ENCODE data around the gene RHOB.
"Not testable (repeated sequence)": the region's sequence is repeated elsewhere in the genome, so short reads cannot be mapped to it uniquely, and the experiment has no call there.

Gene RHOB

DNA sequence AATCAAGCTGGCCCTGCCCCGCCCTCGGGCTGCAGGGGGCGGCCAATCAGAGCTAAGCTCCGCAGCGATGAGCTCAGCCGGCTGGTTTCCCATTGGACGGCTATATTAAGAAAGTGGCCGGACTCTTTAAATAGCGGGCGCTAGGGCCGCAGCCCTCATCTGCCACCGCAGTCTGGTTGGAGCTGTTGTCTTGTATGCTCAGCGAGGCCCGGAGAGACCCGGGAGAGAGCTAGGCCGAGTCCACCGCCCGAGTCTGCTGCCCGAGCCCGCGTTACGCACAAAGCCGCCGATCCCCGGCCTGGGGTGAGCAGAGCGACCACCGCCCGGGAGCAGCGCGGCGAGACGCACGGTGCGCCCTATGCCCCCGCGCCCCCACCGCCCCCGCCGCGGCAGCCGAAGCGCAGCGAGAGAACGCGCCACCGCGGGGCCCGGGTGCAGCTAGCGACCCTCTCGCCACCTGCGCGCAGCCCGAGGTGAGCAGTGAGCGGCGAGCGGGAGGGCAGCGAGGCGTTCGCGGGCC is at the start of gene RHOB:
Gene RHOB, plus strand, starts transcription at position 158 of the 520 bp plus-strand sequence. CDS start 392 bp downstream, outside the sequence.
- peak; percentile 99 for ATAC-seq

DNA sequence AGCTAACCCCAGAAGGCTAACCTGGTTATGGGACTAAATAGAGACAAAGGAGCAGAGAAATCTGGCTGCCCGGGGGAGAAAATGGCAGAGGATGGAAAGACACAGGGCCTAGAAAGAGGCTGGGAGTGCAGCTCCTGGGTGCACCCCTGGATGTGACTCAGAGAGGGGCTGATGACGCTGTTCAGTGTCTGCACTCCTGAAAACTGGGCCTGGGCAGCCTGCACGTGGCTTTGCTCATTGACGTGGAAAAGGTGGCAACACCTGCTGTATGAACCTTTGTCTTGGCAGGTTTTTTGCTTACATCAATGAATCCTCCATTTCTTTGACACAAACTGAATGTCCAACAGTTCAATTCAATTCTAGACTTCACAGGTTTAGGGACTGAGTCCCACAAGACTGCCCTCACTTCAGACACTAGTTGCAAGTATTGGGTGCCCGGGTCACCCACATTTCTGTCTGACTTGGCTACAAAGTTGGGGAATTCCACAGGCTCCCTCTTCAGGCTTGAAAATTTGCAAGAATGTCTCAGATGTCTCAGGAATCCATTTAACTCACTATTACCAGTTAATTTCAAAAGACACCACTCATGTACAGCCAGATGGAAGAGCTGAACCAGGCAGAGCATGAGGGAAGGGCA is 48.9 kb upstream of the RHOB start:
- ATAC-seq = no peak

- ATAC-seq = no peak
Measured at GRCh38 chr2:20398956-20399567, 47.8 kb upstream of the RHOB start.

DNA sequence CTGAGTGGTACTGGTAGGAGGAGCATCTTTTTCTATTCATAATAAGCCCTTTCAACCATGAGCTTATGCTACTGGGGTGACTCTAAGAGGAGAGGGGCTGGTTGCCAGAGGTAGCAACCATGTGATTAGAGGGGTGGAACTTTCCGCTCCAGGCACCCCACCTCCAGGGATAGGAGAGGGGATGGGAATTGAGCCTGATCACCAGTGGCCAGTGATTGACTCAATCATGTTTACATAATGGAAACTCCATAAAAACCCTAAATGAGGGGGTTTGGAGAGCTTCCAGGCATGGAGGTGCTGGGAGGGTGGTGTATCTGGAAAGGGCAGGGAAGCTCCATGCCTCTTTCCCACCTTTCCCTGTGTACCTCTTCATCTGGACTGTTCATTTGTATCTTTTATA is 46.6 kb upstream of the RHOB start:
- ATAC-seq = no peak

DNA sequence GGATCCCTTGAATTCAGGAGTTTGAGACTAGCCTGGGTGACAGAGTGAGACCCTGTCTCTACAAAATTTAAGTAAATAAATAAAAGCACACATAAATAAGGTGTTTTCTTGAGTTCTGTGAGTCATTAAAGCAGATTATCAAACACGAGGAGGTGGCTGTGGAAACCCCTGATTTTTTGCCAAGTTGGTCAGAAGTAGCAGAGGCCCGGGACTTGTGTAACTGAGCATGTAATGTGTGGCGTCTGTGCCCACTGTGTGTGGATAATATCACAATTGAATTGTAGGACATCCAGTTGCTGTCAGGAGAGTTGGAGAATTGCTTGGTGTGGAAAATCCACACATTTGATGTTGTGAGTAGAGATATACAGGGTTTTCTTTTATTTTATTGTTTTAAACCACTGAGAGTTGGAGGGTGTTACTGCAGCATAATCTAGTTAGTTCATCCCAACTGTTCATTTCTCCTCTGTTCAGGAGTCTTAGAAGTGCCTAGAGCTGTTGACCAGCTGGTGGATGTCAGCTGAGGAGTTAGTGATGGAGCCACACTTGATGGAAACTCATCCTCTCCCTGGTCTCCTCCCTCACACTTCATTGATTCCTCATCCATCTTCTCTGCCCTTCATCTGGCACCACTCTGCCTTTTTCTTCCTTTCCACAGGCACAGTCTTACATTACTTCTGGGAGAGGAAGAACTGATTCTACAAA is 45.9 kb upstream of the RHOB start:
- ATAC-seq = no peak

DNA sequence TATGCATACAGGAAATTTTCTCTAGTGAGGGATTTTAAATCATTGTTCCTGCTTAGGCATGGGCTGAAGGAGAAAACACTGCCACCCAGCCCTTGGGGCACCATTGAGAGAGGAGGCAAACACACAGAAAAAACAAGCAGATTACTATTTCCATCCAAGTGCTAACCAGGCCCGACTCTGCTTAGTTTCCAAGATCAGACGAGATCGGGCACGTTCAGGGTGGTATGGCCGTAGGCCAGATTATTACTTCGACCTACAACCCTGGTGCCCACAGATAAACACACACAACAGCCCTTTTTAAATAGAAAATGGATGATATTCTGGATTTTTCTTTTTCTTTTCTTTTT is 45.4 kb upstream of the RHOB start:
- no peak for ATAC-seq

DNA sequence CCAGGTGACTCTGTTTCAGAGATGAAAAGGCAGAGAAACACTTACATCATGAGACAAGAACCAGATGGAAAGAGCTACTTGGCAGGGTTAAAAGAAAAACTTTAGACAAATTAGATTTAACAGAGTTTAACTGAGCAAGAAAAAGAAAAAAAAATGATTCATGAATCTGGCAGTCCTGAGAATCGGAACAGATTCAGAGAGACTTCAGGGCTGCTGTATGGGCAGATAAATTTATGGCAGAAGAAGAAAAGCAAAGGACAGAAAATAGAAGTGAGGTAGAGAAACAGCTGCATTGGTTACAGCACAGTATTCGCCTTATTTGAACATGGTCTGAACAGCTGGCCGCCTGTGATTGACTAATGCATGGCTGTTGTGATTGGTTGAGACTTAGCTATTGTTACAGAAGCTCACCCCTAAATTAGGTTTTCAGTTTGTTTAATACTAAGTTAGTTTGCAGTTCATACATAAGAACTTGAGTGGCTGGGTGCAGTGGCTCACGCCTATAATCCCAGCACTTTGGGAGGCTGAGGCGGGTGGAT is 43.0 kb upstream of the RHOB start:
- ATAC-seq = no peak

- ATAC-seq = no peak
Measured at GRCh38 chr2:20404950-20405349, 41.9 kb upstream of the RHOB start.

- no peak for ATAC-seq
Measured at GRCh38 chr2:20409039-20409438, 37.8 kb upstream of the RHOB start.

- no peak for ATAC-seq
Measured at GRCh38 chr2:20410556-20411277, 36.2 kb upstream of the RHOB start.

- ATAC-seq = peak; percentile 68 to 94
Measured at GRCh38 chr2:20411361-20411894, 35.4 kb upstream of the RHOB start.

DNA sequence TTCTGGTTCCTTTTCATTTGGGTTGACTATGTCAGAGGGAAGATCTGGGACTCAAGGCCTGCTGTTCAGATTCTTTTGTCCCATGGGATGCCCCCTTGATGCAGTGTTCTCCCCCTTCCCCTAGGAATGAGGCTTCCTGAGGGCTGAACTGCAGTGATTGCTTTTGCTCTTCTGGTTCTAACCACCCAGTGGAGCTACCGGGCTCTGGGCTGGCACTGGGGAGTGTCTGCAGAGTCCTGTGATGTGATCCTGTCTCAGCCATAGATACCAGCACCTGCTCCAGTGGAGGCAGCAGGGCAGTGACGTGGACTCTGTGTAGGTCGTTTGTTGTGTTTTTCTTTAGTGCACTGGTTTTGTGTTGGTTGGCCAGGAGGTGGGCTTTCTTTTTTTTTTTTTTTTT is 32.1 kb upstream of the RHOB start:
- ATAC-seq = no peak

DNA sequence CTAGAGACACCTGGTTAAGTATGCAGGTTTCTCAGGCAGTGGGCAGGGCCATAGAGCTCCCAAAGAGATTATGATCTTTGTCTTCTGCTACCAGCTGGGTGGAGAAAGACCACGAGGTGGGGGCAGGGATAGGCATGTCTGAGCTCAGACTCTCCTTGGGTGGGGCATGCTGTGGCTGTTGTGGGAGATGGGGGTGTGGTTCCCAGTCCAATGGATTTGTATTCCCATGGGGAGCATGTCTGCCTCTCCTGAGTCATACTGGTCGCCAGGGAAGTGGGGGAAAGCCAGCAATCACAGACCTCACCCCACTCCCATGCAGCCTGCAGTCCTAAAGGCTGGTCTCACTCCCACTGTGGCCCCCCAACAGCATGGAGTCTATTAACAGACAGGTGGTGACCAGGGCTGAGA is 31.4 kb upstream of the RHOB start:
- ATAC-seq = no peak

- no peak for ATAC-seq
Measured at GRCh38 chr2:20416723-20417122, 30.2 kb upstream of the RHOB start.

GRCh38 chr2:20417230-20417821 is 29.5 kb upstream of the RHOB start:
- not testable (repeated sequence) for ATAC-seq

- no peak for ATAC-seq
Measured at GRCh38 chr2:20418519-20418918, 28.4 kb upstream of the RHOB start.

DNA sequence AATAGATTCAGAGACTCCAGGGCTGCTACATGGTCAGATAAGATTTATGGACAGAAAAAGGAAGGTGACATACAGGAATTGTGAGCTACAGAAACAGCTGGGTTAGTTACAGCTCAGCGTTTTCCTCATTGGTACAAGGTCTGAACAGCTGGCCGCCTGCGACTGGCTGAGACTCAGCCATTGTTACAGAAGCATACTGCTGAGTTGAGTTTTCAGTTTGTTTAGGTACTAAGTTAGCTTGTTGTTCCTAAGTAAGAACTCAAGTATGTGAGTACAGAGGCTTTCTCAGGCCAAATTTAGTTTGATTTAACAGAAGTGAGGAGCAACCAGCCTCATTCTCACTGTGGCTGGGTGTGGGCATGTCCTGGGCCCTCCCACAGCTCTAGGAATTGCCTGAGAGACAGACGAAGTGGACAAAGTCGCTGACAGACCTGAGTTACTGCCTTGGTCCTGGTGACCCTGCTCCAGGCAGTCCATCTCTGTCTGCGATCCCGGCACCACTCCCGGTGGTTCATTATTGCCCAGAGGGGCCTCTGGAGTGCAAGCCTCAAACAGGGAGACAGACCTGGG is 27.8 kb upstream of the RHOB start:
- no peak for ATAC-seq

- no peak for ATAC-seq
Measured at GRCh38 chr2:20419752-20420151, 27.1 kb upstream of the RHOB start.

DNA sequence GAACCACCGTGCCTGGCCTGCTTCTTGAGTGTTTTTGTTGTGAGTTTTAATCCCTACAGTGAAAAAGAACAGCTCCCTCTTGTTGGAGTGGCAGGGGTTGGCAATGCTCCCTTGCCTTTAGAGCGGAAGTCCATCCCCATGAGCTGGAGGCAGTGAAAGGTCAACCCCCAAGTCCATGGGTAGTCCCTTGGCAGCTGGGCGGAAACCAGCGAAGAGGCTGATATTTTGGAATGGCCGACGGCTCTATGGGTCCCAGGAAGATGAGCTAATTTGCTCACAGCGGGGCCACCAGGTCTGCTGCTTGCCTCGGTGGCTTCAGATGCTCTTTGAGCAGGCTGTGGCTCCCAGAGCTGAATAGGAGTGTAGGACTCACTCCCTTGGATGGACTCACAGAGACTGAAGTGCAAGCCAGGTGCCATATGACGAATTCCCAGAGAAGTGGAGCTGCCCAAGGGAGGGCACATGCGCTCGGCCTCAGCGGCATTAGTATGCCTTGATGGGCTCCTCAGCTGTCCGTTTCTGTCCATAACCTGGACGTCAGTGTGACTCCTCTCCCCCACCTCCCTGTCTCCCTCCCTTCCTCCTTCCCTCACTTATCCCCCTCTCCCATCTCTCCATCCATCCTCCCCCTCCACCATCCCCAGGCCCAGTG is 25.4 kb upstream of the RHOB start:
- no peak for ATAC-seq

- no peak for ATAC-seq
Measured at GRCh38 chr2:20421988-20422370, 24.9 kb upstream of the RHOB start.

Data from activated CD4-positive, CD25-positive, alpha-beta regulatory T cell treated with anti-CD3 and anti-CD28 coated beads, Interleukin-2, amount 50 U/mL, for 24 hours (primary cell).